Mesodermal cell (in vitro differentiated cells): Measurements from ENCODE around the gene PANK4.

ENCODE experiments used
- H3K27ac ChIP-seq: 2 replicates; pipeline ENCODE4 v1.7.0; 2013; ENCODE audit warnings: mild to moderate bottlenecking, low read depth, low read length, moderate library complexity; ENCODE audit not compliant: severe bottlenecking
- H3K36me3 ChIP-seq: 2 replicates; pipeline ENCODE4 v1.7.1; 2013; ENCODE audit warnings: mild to moderate bottlenecking, low read length, moderate library complexity; ENCODE audit not compliant: control insufficient read depth, insufficient read depth
- H3K4me1 ChIP-seq: one replicate; pipeline ENCODE4 v1.7.1; 2013; ENCODE audit warnings: mild to moderate bottlenecking, low read length; ENCODE audit not compliant: insufficient read depth, control insufficient read depth, poor library complexity, severe bottlenecking
- H3K4me3 ChIP-seq: 2 replicates; pipeline ENCODE4 v1.7.0; 2013; ENCODE audit warnings: low read length, control low read depth, mild to moderate bottlenecking; ENCODE audit not compliant: insufficient read depth, poor library complexity, severe bottlenecking; ENCODE audit errors: extremely low read depth
- H3K9me3 ChIP-seq: 2 replicates; pipeline ENCODE4 v1.7.1; 2013; ENCODE audit warnings: mild to moderate bottlenecking, low read length, moderate library complexity; ENCODE audit not compliant: control insufficient read depth
- WGBS, 2 experiments: methylation state at CpG; one replicate each; pipeline ENCODE4 v1.1.5; 2013; ENCODE audit warnings: missing lambda C conversion rate in 2 of 2; ENCODE audit not compliant: insufficient coverage in 2 of 2; 5-methylcytosine and 5-hydroxymethylcytosine counted together

PANK4 gene

GRCh38 chr1:2508751-2509150 lies 17.6 kb downstream of the PANK4 start:
- Histone ChIP-seq H3K9me3 (no peaks in the 10 kb centered on the region), H3K4me3 (no peak overlapping the region), H3K36me3 (peaks cover 47% of the 10 kb centered on the region), H3K27ac (no peak overlapping the region), H3K4me1 (no peaks in the 10 kb centered on the region)
- 94 to 97% methylated on average over 26 to 29 of the region's 29 CpGs for WGBS, 2 experiments

DNA sequence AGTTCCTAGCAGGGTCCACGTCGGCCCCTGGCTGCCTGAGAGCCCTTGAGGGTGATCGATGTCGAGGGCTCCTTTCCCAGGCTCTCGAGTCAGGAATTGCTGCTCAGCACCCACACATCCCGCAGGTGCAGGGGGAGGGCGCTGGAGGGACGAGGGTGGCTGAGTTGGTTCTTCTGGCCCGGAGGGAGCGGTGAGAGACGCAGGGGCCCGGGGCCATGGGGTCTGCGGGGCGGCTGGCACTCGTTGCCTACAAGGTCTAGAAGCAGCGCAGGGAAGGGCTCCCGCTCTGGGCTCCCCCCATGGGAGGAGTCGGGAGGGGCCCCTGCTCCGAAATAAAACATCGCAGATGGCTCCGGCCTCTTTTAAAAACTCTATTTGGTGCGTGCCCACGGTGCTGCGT lies 18.2 kb downstream of the PANK4 start:
- 92% methylated on average over 17 to 18 of the region's 24 CpGs for WGBS, 2 experiments
- peaks cover 41% of the 10 kb centered on the region for H3K36me3 ChIP-seq

DNA sequence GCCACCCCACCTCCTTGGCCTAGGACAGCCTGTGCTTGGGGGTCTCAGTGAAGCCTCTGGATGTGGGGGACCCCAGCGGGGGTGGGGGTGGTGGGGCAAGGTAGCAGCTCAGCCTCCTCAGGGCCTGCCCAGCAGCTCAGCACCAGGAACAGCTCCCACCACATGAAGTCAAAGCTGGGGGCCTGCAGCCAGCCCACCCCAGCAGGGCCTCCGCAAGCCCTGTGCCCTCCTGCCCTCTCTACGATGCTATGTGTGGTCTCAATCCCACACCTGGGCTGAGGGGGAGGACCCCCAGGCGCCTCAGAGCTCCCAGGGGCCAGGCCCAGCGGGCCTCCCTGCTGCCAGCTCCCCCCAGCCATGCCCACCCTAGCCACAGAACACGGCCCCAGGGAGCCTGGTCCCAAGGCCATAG lies 18.6 kb downstream of the PANK4 start:
- Histone ChIP-seq H3K36me3 (peaks cover 37% of the 10 kb centered on the region), H3K4me1 (no peaks in the 10 kb centered on the region)
- 95% methylated on average over 3 to 6 of the region's 6 CpGs for WGBS, 2 experiments

More for the DNA sequence above, 18.2 kb downstream of the PANK4 start:
- H3K4me3 ChIP-seq, result no peak overlapping the region
- no peaks in the 10 kb centered on the region for H3K4me1 ChIP-seq
- H3K27ac ChIP-seq, result no peak overlapping the region
- H3K9me3 ChIP-seq, result no peaks in the 10 kb centered on the region

GRCh38 chr1:2506901-2507565 lies 19.4 kb downstream of the PANK4 start:
- H3K4me3 ChIP-seq, result no peak overlapping the region
- WGBS, 2 experiments, result 71 to 77% methylated on average over 14 to 15 of the region's 15 CpGs
- H3K9me3 ChIP-seq, result no peaks in the 10 kb centered on the region
- H3K4me1 ChIP-seq, result no peaks in the 10 kb centered on the region
- no peak overlapping the region for H3K27ac ChIP-seq
- H3K36me3 ChIP-seq, result peaks cover 30% of the 10 kb centered on the region

More for the DNA sequence above, 18.6 kb downstream of the PANK4 start:
- Histone ChIP-seq H3K27ac (no peak overlapping the region), H3K4me3 (no peak overlapping the region), H3K9me3 (no peaks in the 10 kb centered on the region)

GRCh38 chr1:2506007-2506860 lies 20.2 kb downstream of the PANK4 start:
- Histone ChIP-seq H3K36me3 (peaks cover 25% of the 10 kb centered on the region), H3K4me1 (no peaks in the 10 kb centered on the region), H3K27ac (no peak overlapping the region), H3K4me3 (no peak overlapping the region), H3K9me3 (no peaks in the 10 kb centered on the region)
- WGBS, 2 experiments, result 89 to 91% methylated on average over 22 to 30 of the region's 30 CpGs

DNA sequence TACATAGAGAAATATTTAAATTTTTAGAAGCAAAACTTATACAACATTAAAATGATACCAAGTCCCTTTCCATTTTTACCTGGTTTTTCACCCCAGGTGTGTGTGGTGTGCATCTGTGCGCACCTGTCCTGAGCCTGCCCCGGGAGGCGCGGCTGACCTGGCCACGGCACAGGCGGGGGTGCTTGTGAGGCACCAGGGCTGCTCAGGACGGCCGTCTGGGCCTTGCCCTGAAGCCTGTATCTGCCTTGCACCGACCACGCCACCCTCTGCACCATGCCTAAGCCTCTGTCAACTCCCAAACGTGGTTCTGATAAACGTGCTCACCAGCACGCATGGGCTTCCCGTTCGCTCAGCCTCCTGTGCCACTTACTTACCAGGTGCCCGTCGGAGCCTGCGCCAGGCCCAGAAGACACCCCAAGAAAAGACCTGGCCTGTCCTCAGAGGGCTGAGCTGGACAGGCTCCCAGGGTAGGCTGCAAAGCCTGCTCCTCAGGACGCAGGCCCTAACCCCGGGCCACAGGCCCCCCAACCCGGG lies 20.9 kb downstream of the PANK4 start:
- H3K4me3 ChIP-seq, result no peak overlapping the region
- H3K4me1 ChIP-seq, result no peaks in the 10 kb centered on the region
- peaks cover 18% of the 10 kb centered on the region for H3K36me3 ChIP-seq
- WGBS, 2 experiments, result 94 to 95% methylated on average over 13 to 21 of the region's 21 CpGs
- no peaks in the 10 kb centered on the region for H3K9me3 ChIP-seq
- H3K27ac ChIP-seq, result no peak overlapping the region

DNA sequence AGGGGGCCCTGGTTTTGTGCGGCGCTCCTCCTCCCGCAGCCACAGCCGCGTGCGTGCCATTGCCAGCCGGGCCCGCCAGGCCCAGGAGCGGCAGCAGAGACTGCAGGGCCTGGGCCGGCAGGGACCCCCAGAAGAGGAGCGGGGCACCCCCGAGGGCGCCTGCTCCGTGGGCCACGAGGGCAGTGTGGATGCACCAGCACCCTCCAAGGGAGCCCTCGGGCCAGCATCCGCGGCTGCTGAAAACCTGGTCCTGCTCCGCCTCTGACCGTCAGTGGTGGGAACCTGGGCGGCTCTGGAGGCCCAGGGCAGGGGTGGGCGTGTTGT lies 21.5 kb downstream of the PANK4 start:
- WGBS, 2 experiments, result 83 to 89% methylated on average over 13 to 21 of the region's 22 CpGs
- Histone ChIP-seq H3K4me1 (no peaks in the 10 kb centered on the region), H3K36me3 (peaks cover 11% of the 10 kb centered on the region), H3K27ac (no peak overlapping the region), H3K9me3 (no peaks in the 10 kb centered on the region), H3K4me3 (no peak overlapping the region)

DNA sequence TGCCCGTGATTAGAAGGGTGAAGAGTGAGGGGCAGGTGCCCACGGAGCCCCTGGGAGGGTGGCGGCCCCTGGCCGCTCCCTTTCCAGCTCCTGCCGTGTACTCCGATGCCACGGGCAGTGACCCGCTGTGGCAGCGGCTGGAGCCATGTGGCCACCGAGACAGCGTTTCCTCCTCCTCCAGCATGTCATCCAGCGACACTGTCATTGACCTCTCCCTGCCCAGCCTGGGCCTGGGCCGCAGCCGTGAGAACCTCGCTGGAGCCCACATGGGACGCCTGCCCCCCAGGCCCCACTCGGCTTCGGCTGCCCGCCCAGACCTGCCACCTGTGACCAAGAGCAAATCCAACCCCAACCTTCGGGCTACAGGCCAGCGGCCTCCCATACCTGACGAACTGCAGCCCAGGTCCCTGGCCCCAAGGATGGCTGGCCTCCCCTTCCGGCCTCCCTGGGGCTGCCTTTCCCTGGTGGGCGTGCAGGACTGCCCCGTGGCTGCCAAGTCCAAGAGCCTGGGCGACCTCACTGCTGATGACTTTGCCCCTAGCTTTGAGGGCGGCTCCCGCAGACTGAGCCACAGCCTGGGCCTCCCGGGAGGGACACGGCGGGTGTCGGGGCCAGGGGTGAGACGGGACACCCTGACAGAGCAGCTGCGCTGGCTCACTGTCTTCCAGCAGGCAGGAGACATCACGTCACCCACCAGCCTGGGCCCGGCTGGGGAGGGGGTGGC lies 22.0 kb downstream of the PANK4 start:
- Histone ChIP-seq H3K4me3 (no peak overlapping the region), H3K4me1 (no peaks in the 10 kb centered on the region), H3K9me3 (no peaks in the 10 kb centered on the region), H3K27ac (no peak overlapping the region), H3K36me3 (peaks cover 7% of the 10 kb centered on the region)
- WGBS, 2 experiments, result 90 to 94% methylated on average over 18 to 36 of the region's 36 CpGs

- WGBS, 2 experiments, result 85 to 87% methylated on average over 33 of the region's 42 CpGs
- no peak overlapping the region for H3K27ac ChIP-seq
Observed at GRCh38 chr1:2503554-2504224, 22.7 kb downstream of the PANK4 start.

More at GRCh38 chr1:2503554-2504224, 22.7 kb downstream of the PANK4 start:
- peaks cover under 1% of the 10 kb centered on the region for H3K36me3 ChIP-seq
- no peaks in the 10 kb centered on the region for H3K9me3 ChIP-seq
- H3K4me3 ChIP-seq, result no peak overlapping the region
- H3K4me1 ChIP-seq, result no peaks in the 10 kb centered on the region
